GM12892 (cell line): ENCODE results near the gene NYAP1.

Experiments
- POLR2A ChIP-seq: IDR thresholded peaks from 2 replicates; pipeline ENCODE4 v1.6.1; 2011; ENCODE audit warnings: low read depth, low read length, control low read depth
- TAF1 ChIP-seq: IDR thresholded peaks from 2 replicates; pipeline ENCODE4 v1.6.1; 2011; ENCODE audit warnings: low read depth, mild to moderate bottlenecking, control low read depth, low read length, borderline replicate concordance

GRCh38 chr7:100434297-100435144 is 49.2 kb upstream of the NYAP1 start:
- TF ChIP-seq POLR2A (no peak), TAF1 (no peak)
